Stimulated activated CD8-positive, alpha-beta memory T cell treated with anti-CD3 and anti-CD28 coated beads, Interleukin-15, amount 100 ng/mL, for 24 hours (primary cell): ENCODE results near the gene PDE4D.

Source experiments
- DNase-seq: peaks from one replicate; pipeline ENCODE4 v3.0.0-alpha.2; 2020; ENCODE audit warnings: low read depth

PDE4D gene

DNA sequence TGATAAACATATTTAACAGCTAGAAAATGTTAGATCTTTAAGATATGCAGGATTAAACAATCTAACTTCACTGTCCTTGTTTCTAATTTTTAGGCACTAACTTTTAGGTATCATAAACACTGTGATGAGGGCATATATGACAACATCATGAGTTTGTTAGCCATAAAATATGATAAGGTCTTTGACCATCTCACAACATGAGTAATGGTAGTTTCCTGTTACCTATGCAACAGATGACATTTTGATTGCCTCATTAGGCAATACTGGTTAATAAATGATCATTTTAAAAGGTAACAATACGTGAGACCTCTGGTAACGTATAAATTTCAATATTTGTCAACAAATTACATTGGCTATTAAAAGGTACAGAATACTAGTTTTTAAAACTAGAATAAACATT lies 613.5 kb downstream of the PDE4D start:
- no peak for DNase-seq

DNA sequence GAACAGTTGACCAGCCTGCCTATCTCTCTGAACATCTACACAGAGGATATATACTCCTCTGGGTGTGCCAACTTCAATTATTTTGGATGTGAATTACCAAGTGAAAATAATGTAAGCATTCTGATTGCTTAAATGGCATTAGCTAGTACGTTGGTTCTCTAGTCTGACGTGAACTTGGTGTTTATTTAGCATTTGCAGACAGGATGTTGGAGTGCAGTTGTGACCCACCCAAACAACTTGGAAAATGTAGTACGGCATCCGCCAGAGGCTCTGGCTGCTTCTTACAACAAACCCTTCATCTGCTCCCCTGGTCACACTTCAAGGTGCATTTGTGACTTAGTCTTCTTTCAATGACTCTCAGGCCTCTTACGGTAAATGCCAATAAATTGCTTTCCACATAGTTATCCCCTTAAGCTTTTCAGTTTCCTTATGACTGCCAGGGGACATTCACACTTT lies 616.6 kb downstream of the PDE4D start:
- DNase-seq: no peak

DNA sequence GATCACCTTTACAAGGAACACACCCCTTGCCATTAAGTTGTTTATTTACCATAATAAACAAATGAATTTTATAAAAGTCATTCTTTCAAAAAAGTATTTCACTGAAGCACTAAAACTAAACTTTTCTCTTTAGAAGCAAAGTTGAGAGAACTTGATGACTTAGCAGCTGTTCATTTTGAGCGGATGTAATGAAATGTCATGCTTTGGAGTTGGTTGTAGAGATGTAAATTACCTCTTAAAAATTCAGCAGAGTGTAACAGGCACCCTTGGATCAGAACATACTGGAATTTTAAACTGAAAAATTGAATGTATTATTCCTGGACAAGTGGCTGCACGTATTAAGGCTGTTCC lies 617.2 kb downstream of the PDE4D start:
- no peak for DNase-seq

GRCh38 chr5:59275510-59276324 lies 617.8 kb downstream of the PDE4D start:
- no peak for DNase-seq

GRCh38 chr5:59275170-59275509 lies 618.4 kb downstream of the PDE4D start:
- no peak for DNase-seq

- DNase-seq: no peak
Observed at GRCh38 chr5:59274106-59274636, 619.4 kb downstream of the PDE4D start.

GRCh38 chr5:59272809-59273427 lies 620.6 kb downstream of the PDE4D start:
- DNase-seq: no peak

- no peak for DNase-seq
Observed at GRCh38 chr5:59268756-59269415, 624.6 kb downstream of the PDE4D start.

DNA sequence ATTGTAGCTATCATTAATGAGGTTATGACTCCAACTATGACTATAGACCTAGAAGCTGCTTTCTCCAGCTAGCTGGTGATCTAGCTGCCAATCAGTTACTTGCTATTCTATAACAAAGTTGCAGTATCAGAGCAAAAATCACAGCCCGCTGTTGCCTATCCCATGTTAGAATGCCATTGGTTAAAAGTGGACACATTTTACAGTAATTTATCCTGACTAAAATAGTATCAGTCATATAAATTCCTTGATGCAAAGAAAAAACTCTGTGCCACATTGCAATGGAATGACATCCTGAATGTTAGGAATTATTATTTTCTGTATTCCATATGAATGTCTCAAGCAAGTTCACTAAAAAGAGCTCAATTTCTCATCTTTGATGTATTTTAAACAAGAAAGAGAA lies 626.5 kb downstream of the PDE4D start:
- no peak for DNase-seq

DNA sequence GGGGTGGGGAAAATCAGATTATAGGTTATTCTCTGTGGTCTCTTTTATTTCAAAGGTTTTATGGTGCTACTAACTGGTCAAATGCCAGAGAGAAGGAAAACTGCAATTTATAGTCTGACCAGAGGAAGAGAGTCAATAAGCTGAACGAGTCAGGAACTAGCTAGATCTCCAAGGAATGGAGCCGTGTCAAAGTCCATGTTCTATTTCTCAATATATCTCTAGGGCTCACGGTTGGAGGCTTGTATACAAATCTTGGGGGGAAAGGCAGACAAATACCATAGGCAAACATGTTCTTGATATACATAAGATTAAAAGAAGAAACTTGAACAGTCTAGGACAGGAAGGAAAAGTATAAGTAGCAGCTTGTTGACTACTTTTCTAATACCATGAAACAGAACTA lies 627.1 kb downstream of the PDE4D start:
- no peak for DNase-seq

DNA sequence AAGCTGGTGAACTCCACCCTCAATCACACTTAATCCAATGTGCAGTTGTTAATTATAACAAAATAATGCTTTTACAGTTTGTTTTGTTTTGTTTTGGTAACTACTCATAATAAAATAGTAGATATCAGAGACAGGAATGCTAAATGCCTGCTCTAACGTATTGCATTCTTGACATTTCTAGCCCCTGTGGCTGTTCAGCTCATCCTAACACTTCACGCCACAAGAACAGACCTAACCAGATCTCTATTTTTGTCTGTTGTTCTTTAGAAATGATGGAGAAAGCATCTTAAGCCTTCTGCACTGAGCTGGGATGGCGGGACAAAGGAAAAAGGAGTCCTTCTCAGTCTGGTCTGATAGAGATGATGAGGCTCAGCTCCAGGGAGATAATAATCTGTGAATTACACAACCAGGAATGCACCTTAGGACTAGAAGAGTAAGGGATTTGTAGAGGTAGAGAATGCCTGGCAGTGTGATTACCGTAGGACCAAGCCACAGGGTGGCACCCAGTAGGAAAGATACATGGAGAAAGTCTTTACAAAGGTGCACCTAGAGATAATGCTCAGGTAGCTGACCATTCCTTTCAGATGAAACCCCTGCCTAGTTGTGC lies 628.8 kb downstream of the PDE4D start:
- no peak for DNase-seq

DNA sequence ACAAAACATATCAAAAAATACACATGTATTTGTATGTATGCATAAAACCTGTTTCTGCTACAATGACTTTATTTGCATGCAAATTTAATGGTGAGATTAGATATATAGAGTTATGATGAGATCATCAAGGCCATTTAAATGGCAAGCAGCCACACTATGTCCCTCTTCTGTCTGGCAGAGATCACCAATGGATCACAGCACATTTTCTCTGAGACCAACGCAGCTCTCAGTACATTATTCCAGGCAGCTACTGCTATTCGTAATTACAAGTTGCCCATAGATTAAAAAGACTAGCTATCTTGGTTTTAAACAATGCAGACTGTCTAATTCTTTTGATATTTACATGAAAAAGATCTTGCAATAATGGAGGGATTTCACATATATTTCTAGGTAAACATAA lies 629.5 kb downstream of the PDE4D start:
- no peak for DNase-seq

- DNase-seq: no peak
Observed at GRCh38 chr5:59261969-59262368, 631.6 kb downstream of the PDE4D start.

GRCh38 chr5:59260973-59261372 lies 632.6 kb downstream of the PDE4D start:
- no peak for DNase-seq

DNA sequence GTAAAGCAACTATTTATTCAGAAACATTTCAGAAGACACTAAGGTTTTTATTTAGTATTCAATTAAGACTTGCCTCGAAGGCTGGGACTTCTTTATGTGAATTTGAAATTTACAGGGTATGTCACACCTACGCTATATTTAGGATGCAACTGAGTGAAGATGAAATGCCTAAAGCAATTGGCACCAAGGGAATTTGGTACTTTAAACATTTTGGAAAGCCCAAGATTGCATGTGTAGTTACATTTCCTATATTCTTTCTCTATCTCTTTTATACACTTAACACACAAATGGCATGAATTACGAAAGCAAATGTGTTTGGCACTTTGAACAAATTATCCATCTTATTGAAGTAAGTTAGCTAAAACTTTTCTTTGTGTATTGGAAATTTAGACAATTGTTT lies 633.3 kb downstream of the PDE4D start:
- DNase-seq: no peak

DNA sequence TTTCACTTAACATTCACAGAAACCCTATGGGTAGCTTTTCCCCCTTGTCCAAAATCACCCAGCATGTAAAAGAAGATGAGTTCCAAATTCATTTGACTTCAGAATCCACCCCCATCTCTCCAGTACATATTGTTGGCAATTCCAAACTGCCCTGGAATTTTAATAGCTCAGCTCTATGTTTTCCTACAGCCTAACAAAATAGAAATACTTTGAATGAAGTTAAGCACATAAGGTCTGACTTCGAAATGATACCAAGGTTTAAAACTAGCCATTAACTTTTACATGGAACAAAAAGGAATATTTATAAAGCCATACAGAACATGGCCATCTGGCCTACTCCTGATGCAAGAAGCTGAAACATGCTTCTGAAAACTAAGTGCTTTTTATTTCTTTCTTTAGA lies 634.3 kb downstream of the PDE4D start:
- DNase-seq: no peak

- DNase-seq: no peak
Observed at GRCh38 chr5:59257488-59258400, 635.8 kb downstream of the PDE4D start.

- no peak for DNase-seq
Observed at GRCh38 chr5:59256331-59256730, 637.2 kb downstream of the PDE4D start.

- DNase-seq: no peak
Observed at GRCh38 chr5:59254055-59254687, 639.4 kb downstream of the PDE4D start.

GRCh38 chr5:59253625-59254024 lies 639.9 kb downstream of the PDE4D start:
- no peak for DNase-seq

- no peak for DNase-seq
Observed at GRCh38 chr5:59251627-59252026, 641.9 kb downstream of the PDE4D start.
